HepG2 (cell line): Measurements from ENCODE around the gene BRCA2. TPM values are rescaled to one million over a fixed set of nuclear protein-coding genes. Genes with fewer than 3 reads are reported as not detected.

ENCODE experiments used
- ATAC-seq: fragments of 200-7000 bp; cut with Tn5 transposase; 3 replicates; pipeline ENCODE4 v1.9.1; 2020; ENCODE audit warnings: mild to moderate bottlenecking, moderate library complexity
- BruUV-seq: library from RNA; stranded (reverse); fragments of 400-500 nt; replicated peaks from 2 replicates; lab custom pipeline; 2021; lab: Mats Ljungman, UMichigan
- CTCF ChIA-PET: fragments of 300-600 bp; formaldehyde crosslinking; extraction: SDS; loops from one replicate; lab custom pipeline; 2021; ENCODE audit warnings: low total read pairs, inconsistent platforms, low intra/inter-chr PET ratio; lab: Yijun Ruan, JAX
- POLR2A ChIA-PET: fragments of 350-600 bp; sonication (Branson Sonifier 250); formaldehyde crosslinking; loops from one replicate; lab custom pipeline; 2020; ENCODE audit warnings: antibody characterized with exemption, inconsistent platforms; lab: Yijun Ruan, JAX
- DNase-seq: peaks from one replicate; pipeline ENCODE4 v3.0.0-alpha.2; 2015; ENCODE audit warnings: low spot score
- FAIRE-seq: peaks from 3 replicates; lab custom pipeline; 2011; peaks lifted over from hg19 to GRCh38; lab: Jason Lieb, UNC
- H2AFZ ChIP-seq: one replicate; pipeline ENCODE4 v1.6.1; 2011; ENCODE audit warnings: low read length, inconsistent platforms
- H3K27ac ChIP-seq: fragments of 300-600 bp; 3 replicates; pipeline ENCODE4 v1.8.0; 2011; ENCODE audit warnings: mixed run types, mild to moderate bottlenecking, mixed read lengths, low read length, inconsistent platforms; ENCODE audit not compliant: insufficient read depth; ENCODE audit errors: extremely low read length
- H3K27me3 ChIP-seq, 2 experiments: fragments of 200-600 bp in 1 of 2; 2 replicates in 1 of 2; 3 replicates in 1 of 2; pipeline versions ENCODE4 v1.6.0 to v1.8.0; 2011; ENCODE audit warnings: low read length in 2 of 2, mild to moderate bottlenecking in 2 of 2, moderate library complexity in 2 of 2, inconsistent platforms in 1 of 2; ENCODE audit not compliant: insufficient read depth in 2 of 2, control insufficient read depth in 1 of 2
- H3K36me3 ChIP-seq, 2 experiments: fragments of 200-600 bp in 1 of 2; replicated peaks in 1 of 2; 2 replicates in 1 of 2; 3 replicates in 1 of 2; pipeline versions ENCODE4 v1.5.1 to v1.8.0; 2011; ENCODE audit warnings: low read length in 2 of 2, inconsistent platforms in 1 of 2; ENCODE audit not compliant: insufficient read depth in 2 of 2, control insufficient read depth in 1 of 2
- H3K4me1 ChIP-seq: 2 replicates; pipeline ENCODE4 v1.5.1; 2012; ENCODE audit warnings: low read length, inconsistent platforms; ENCODE audit not compliant: insufficient read depth
- H3K4me2 ChIP-seq: 2 replicates; pipeline ENCODE4 v1.6.0; 2011; ENCODE audit warnings: low read depth, low read length, inconsistent platforms
- H3K4me3 ChIP-seq, 3 experiments: fragments of 200-600 bp in 1 of 3; sonication (generic), shearing (Covaris generic) in 1 of 3; replicated peaks in 1 of 3; 2 replicates each; pipeline ENCODE4 v1.5.1; 2011 to 2016; ENCODE audit warnings: low read length in 3 of 3, inconsistent platforms in 2 of 3, low read depth in 2 of 3, mild to moderate bottlenecking in 2 of 3, control low read depth in 1 of 3, mixed read lengths in 1 of 3; ENCODE audit not compliant: insufficient read depth in 1 of 3
- H3K79me2 ChIP-seq: one replicate; pipeline ENCODE4 v1.6.1; 2011; ENCODE audit warnings: low read length, inconsistent platforms; ENCODE audit not compliant: insufficient read depth
- H3K9ac ChIP-seq: 2 replicates; pipeline ENCODE4 v1.6.0; 2011; ENCODE audit warnings: mild to moderate bottlenecking, low read depth, low read length, inconsistent platforms; ENCODE audit not compliant: insufficient read depth
- H3K9me3 ChIP-seq: 2 replicates; pipeline ENCODE4 v1.5.1; 2012; ENCODE audit warnings: mild to moderate bottlenecking, low read length
- H4K20me1 ChIP-seq: 2 replicates; pipeline ENCODE4 v1.6.0; 2011; ENCODE audit warnings: inconsistent platforms, mild to moderate bottlenecking, low read length, moderate library complexity; ENCODE audit not compliant: insufficient read depth
- CBX2 ChIP-seq, 2 experiments: fragments of 200-600 bp in 1 of 2; sonication (generic); formaldehyde crosslinking in 1 of 2; IDR thresholded peaks; 2 replicates each; pipeline versions ENCODE4 v1.7.0 to v1.8.1; 2018 to 2022; ENCODE audit warnings: low read depth in 2 of 2, low read length in 1 of 2, mild to moderate bottlenecking in 1 of 2, missing genetic modification reagents in 1 of 2
- MAFG ChIP-seq: sonication (generic); formaldehyde crosslinking; IDR thresholded peaks from 2 replicates; pipeline ENCODE4 v1.5.1; 2020; ENCODE audit warnings: mild to moderate bottlenecking, missing genetic modification reagents
- MZF1 ChIP-seq: sonication (generic); formaldehyde crosslinking; IDR thresholded peaks from 2 replicates; pipeline ENCODE4 v1.8.1; 2023; ENCODE audit warnings: mild to moderate bottlenecking, missing genetic modification reagents, borderline replicate concordance
- NFIC ChIP-seq: IDR thresholded peaks from 2 replicates; pipeline ENCODE4 v1.6.1; 2012; ENCODE audit warnings: mild to moderate bottlenecking, low read length, inconsistent platforms
- REXO4 ChIP-seq: sonication (generic); formaldehyde crosslinking; IDR thresholded peaks from 2 replicates; pipeline ENCODE4 v1.8.0; 2022; ENCODE audit warnings: missing genetic modification reagents, mild to moderate bottlenecking, borderline replicate concordance
- RORA ChIP-seq: sonication (generic); formaldehyde crosslinking; IDR thresholded peaks from 2 replicates; pipeline ENCODE4 v1.5.0; 2020; ENCODE audit warnings: mild to moderate bottlenecking, missing genetic modification reagents, moderate library complexity
- SOX6 ChIP-seq, 2 experiments: fragments of 450-650 bp in 1 of 2; sonication (generic) in 1 of 2; formaldehyde crosslinking in 1 of 2; IDR thresholded peaks; 2 replicates each; pipeline versions ENCODE4 v1.4.0 to v1.6.1; 2017 to 2020; ENCODE audit warnings: antibody characterized with exemption in 1 of 2, mild to moderate bottlenecking in 1 of 2, missing genetic modification reagents in 1 of 2
- TMF1 ChIP-seq: sonication (generic); formaldehyde crosslinking; IDR thresholded peaks from 2 replicates; pipeline ENCODE4 v1.8.1; 2022; ENCODE audit warnings: low read depth, missing genetic modification reagents
- TOE1 ChIP-seq: sonication (generic); formaldehyde crosslinking; IDR thresholded peaks from 2 replicates; pipeline ENCODE4 v1.4.0; 2020; ENCODE audit warnings: mild to moderate bottlenecking, missing genetic modification reagents
- ZNF205 ChIP-seq: IDR thresholded peaks from 2 replicates; pipeline ENCODE4 v1.6.1; 2018; ENCODE audit warnings: missing biosample characterization, missing genetic modification reagents
- ZNF350 ChIP-seq: sonication (generic); formaldehyde crosslinking; IDR thresholded peaks from 2 replicates; pipeline ENCODE4 v1.4.0; 2020; ENCODE audit warnings: mild to moderate bottlenecking, low read depth, missing genetic modification reagents, borderline replicate concordance
- ZNF878 ChIP-seq: sonication (generic); formaldehyde crosslinking; IDR thresholded peaks from 2 replicates; pipeline ENCODE4 v1.8.1; 2023; ENCODE audit warnings: mild to moderate bottlenecking, missing genetic modification reagents, moderate library complexity
- WGBS: methylation state at CpG from one replicate; pipeline ENCODE4 v1.1.6; 2017; ENCODE audit warnings: low lambda C conversion rate; 5-methylcytosine and 5-hydroxymethylcytosine counted together
- in situ Hi-C: cut with HindIII; loops from 2 replicates; pipeline ENCODE4 v1.10.0; 2017; ENCODE audit warnings: low pct_unique_long_range_greater_than_20kb; ENCODE audit not compliant: extremely low pct_ligation_motif_present
- intact Hi-C: fragments of 100-400 bp; cut with micrococcal nuclease; formaldehyde crosslinking; loops from one replicate; pipeline ENCODE4 v1.10.0; 2022; ENCODE audit not compliant: unreplicated experiment
- polyA plus RNA-seq, 8 experiments: library from polyadenylated mRNA; depleted of rRNA in 3 of 8; stranded (reverse) in 7 of 8; unstranded in 1 of 8; fragments of >200 nt; fragmentation: Illumina TruSeq in 4 of 8; extraction: Trizol in 4 of 8; gene quantifications; 2 replicates each; pipeline versions ENCODE4 v1.2.1 to v1.2.3, GENCODE V29; 2011 to 2016; ENCODE audit warnings: low read depth in 4 of 8, missing spikeins in 1 of 8, mixed read lengths in 1 of 8; ENCODE audit not compliant: insufficient read depth in 1 of 8
- total RNA-seq, 5 experiments: library from RNA; depleted of rRNA; stranded (reverse); fragments of >200 nt; fragmentation: Illumina TruSeq; extraction: Trizol; gene quantifications; 2 replicates each; pipeline ENCODE4 v1.2.3, GENCODE V29; 2016; ENCODE audit warnings: low read depth in 1 of 5
- TF ChIP-seq, protein P1 (sequence below): sonication (generic); formaldehyde crosslinking; IDR thresholded peaks from 2 replicates; pipeline ENCODE4 v1.4.0; 2020; ENCODE audit warnings: missing genetic modification reagents
- TF ChIP-seq, protein P2 (sequence below): sonication (generic); formaldehyde crosslinking; conservative IDR thresholded peaks from 2 replicates; pipeline ENCODE4 v1.4.0; 2020; ENCODE audit warnings: mild to moderate bottlenecking, missing genetic modification reagents, moderate library complexity

The BRCA2 gene
- total and polyA plus RNA-seq, 2 of the 13 experiments (the other 11 are each of a cell fraction or from before 2014, with no cell fraction given), result 3.1 to 24.6 TPM

DNA sequence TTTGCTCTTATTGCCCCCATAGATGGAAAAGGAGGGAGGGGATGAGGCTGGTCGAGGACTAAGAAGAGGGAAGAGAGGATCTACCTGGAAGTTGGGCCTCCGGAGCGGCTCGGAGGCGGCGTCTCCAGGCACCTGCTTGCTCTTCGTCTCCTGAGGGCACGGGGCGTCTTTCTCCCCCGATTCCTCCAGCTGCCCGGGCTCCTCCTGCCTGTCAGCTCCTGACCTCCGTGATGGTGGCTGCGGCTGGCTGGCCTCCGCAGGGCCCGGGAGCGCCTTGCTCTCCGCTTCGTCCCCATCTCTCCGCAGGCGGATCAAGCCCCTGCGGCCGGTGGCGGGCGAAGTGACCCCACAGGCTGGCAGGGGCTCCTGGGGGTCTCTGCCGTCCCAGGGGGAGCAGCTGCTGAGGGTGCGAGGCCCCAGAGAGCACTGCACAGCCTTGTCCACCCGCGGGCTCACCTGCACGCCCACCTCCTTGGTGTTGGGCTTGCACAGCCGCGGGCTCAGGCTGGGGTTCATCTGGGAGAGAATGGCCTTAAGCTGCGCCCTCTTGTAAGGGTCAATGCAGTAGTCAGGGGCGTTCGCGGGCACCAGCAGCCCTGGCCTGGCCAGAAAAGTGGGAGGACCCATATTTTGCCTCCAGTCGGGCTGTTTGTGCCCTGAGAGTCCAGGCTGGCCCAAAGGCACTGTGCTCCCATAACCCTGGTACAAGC lies 4.0 kb upstream of the BRCA2 start (continued):
- TF ChIP-seq TMF1, result no peak
- no peak for TF ChIP-seq ZNF350 (CRISPR knock-in tag)
- no peak for TF ChIP-seq MAFG (CRISPR knock-in tag)
- no peak for TF ChIP-seq TOE1
- TF ChIP-seq, all 625 proteins: peak for 0

DNA sequence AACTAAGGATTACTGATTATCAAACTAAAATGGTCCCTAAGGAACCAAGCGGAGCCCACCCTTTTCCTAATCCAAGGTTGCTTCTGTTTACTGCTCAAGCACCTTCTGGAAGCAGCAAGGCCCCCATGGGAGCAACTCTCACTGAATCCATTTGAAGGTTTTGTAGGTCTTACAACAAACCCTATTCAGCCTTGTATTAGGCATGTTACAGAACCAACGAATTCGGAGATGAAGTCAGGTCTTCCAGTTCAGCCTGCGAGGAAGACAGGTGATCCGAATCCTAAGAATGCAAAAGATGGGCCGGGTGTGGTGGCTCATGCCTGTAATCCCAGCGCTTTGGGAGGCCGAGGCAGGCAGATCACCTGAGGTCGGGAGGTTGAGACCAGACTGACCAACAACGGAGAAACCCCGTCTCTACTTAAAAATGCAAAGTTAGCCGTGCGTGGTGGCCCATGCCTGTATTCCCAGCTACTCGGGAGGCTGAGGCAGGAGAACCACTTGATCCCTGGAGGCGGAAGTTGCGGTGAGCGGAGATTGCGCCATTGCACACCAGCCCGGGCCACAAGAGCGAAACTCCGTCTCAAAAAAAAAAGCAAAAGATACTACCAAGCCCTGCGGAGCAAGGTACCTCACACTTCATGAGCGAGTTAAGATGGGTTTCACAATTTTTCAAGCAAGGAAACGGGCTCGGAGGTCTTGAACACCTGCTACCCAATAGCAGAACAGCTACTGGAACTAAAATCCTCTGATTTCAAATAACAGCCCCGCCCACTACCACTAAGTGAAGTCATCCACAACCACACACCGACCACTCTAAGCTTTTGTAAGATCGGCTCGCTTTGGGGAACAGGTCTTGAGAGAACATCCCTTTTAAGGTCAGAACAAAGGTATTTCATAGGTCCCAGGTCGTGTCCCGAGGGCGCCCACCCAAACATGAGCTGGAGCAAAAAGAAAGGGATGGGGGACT lies 754 bp upstream of the BRCA2 start:
- no peak overlapping the region for H2AFZ ChIP-seq
- ChIA-PET POLR2A (interaction anchor here (1.3 to 2.3 kb wide), 8 partner anchors 9 to 150 kb away, joined by 5 to 36 read pairs (median 8); partner anchors contain the start of gene N4BP2L1), CTCF (no interaction called here)
- H3K79me2 ChIP-seq, result peaks cover 5% of the 10 kb centered on the region
- peak overlapping the region; percentile 75 for H3K27ac ChIP-seq
- peak overlapping the region; percentile 85 for H3K9ac ChIP-seq
- H3K9me3 ChIP-seq, result no peaks in the 10 kb centered on the region
- BruUV-seq, result TSS peak; percentile 93
- H3K4me3 ChIP-seq, result peak overlapping the region; percentile 66 to 83 (median 72)
- in situ Hi-C loops, result loop anchor here (5.0 kb wide), 2 partner anchors 67 to 297 kb away; no protein-coding TSS in a partner anchor
- H3K4me2 ChIP-seq, result peak overlapping the region; percentile 96
- H4K20me1 ChIP-seq, result no peaks in the 10 kb centered on the region
- WGBS, result 78% methylated on average over 32 of the region's 32 CpGs
- intact Hi-C loops, result loop anchor here (5.0 kb wide), 1 partner anchor 402 kb away; no protein-coding TSS in a partner anchor
- peaks cover 33% of the 10 kb centered on the region for H3K4me1 ChIP-seq
- peak; percentile 10 for ATAC-seq
- H3K36me3 ChIP-seq, result no peaks in the 10 kb centered on the region; a peak in 2 of 5 replicates
- no peaks in the 10 kb centered on the region; a peak in 1 of 5 replicates for H3K27me3 ChIP-seq
- no peak for FAIRE-seq
- DNase-seq, result peak; percentile 40
- TF ChIP-seq NFIC, result no peak
- TF ChIP-seq, protein P1, sequence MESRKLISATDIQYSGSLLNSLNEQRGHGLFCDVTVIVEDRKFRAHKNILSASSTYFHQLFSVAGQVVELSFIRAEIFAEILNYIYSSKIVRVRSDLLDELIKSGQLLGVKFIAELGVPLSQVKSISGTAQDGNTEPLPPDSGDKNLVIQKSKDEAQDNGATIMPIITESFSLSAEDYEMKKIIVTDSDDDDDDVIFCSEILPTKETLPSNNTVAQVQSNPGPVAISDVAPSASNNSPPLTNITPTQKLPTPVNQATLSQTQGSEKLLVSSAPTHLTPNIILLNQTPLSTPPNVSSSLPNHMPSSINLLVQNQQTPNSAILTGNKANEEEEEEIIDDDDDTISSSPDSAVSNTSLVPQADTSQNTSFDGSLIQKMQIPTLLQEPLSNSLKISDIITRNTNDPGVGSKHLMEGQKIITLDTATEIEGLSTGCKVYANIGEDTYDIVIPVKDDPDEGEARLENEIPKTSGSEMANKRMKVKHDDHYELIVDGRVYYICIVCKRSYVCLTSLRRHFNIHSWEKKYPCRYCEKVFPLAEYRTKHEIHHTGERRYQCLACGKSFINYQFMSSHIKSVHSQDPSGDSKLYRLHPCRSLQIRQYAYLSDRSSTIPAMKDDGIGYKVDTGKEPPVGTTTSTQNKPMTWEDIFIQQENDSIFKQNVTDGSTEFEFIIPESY (CRISPR knock-in tag), result peak; percentile 46; the same call in 1 of the 2 replicates
- TF ChIP-seq, protein P2, sequence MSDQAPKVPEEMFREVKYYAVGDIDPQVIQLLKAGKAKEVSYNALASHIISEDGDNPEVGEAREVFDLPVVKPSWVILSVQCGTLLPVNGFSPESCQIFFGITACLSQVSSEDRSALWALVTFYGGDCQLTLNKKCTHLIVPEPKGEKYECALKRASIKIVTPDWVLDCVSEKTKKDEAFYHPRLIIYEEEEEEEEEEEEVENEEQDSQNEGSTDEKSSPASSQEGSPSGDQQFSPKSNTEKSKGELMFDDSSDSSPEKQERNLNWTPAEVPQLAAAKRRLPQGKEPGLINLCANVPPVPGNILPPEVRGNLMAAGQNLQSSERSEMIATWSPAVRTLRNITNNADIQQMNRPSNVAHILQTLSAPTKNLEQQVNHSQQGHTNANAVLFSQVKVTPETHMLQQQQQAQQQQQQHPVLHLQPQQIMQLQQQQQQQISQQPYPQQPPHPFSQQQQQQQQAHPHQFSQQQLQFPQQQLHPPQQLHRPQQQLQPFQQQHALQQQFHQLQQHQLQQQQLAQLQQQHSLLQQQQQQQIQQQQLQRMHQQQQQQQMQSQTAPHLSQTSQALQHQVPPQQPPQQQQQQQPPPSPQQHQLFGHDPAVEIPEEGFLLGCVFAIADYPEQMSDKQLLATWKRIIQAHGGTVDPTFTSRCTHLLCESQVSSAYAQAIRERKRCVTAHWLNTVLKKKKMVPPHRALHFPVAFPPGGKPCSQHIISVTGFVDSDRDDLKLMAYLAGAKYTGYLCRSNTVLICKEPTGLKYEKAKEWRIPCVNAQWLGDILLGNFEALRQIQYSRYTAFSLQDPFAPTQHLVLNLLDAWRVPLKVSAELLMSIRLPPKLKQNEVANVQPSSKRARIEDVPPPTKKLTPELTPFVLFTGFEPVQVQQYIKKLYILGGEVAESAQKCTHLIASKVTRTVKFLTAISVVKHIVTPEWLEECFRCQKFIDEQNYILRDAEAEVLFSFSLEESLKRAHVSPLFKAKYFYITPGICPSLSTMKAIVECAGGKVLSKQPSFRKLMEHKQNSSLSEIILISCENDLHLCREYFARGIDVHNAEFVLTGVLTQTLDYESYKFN (CRISPR knock-in tag), result peak; percentile 0; the same call in 1 of the 2 replicates
- no peak for TF ChIP-seq CBX2 (IDR thresholded peaks at IDR 0.05; ENCODE audit: low read depth, low read length)
- no peak for TF ChIP-seq CBX2 (CRISPR knock-in tag; IDR thresholded peaks at IDR 0.05; ENCODE audit: low read depth)
- TF ChIP-seq ZNF205 (CRISPR knock-in tag), result no peak
- no peak for TF ChIP-seq SOX6 (IDR thresholded peaks at IDR 0.05)
- TF ChIP-seq SOX6 (CRISPR knock-in tag; IDR thresholded peaks at IDR 0.05), result no peak
- 0 out of 2 replicates have a peak, but pooled peaks have one; percentile 41 for TF ChIP-seq RORA
- no peak for TF ChIP-seq MZF1
- 0 out of 2 replicates have a peak, but pooled peaks have one; percentile 15 for TF ChIP-seq ZNF878
- no peak for TF ChIP-seq REXO4 (CRISPR knock-in tag)
